GM21515 (cell line): Measurements from ENCODE around the gene PARD3B.

Experiments used
- ATAC-seq: cut with Tn5 transposase; IDR thresholded peaks from one replicate; pipeline ENCODE4 v1.9.1; 2021; ENCODE audit not compliant: unreplicated experiment

PARD3B gene

GRCh38 chr2:205091411-205091810, 546.1 kb downstream of the PARD3B start:
- no peak for ATAC-seq

- no peak for ATAC-seq
Measured at GRCh38 chr2:205094031-205094430, 548.8 kb downstream of the PARD3B start.

- ATAC-seq = no peak
Measured at GRCh38 chr2:205103699-205104098, 558.4 kb downstream of the PARD3B start.

GRCh38 chr2:205107810-205108209, 562.5 kb downstream of the PARD3B start:
- no peak for ATAC-seq

GRCh38 chr2:205115511-205115910, 570.2 kb downstream of the PARD3B start:
- no peak for ATAC-seq

DNA sequence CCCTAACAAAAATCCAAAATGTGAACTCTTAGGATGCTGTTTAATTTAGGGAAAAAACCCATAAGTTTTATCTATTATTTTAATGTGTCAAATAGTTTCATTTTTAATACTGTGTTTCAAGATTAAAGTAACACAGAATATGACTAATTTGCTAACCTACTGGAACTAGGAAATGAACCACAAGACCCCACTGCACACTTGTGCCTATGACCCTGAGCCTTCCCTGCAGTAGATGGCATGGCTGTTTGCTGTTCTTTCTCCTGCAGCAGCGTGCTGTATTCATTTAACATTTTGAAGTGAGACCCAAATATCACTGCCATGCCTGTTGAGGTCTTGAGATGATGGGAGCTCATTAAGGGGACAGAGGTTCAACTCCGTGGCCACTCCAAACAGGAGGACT, 571.9 kb downstream of the PARD3B start:
- no peak for ATAC-seq

- no peak for ATAC-seq
Measured at GRCh38 chr2:205119136-205119535, 573.9 kb downstream of the PARD3B start.

- no peak for ATAC-seq
Measured at GRCh38 chr2:205128726-205129125, 583.5 kb downstream of the PARD3B start.

DNA sequence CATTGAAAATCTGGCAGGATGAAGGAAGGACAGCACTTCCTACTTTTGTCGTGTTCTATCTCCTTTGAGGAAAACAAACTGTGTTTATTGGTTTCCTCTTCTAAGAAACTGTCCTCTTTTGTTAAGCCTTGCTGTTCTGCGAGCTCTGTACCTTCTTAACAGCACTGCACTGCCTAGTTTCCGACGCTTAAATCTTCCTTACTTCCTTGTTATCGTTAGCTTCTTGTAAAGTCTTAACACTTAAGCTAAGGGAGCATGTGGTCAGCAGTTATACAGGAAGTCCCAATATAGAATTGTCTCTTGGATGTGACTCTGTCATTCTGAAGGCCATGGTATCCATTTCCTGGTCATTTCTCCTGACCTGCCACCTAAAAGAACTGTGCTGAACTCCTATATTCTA, 584.3 kb downstream of the PARD3B start:
- no peak for ATAC-seq

DNA sequence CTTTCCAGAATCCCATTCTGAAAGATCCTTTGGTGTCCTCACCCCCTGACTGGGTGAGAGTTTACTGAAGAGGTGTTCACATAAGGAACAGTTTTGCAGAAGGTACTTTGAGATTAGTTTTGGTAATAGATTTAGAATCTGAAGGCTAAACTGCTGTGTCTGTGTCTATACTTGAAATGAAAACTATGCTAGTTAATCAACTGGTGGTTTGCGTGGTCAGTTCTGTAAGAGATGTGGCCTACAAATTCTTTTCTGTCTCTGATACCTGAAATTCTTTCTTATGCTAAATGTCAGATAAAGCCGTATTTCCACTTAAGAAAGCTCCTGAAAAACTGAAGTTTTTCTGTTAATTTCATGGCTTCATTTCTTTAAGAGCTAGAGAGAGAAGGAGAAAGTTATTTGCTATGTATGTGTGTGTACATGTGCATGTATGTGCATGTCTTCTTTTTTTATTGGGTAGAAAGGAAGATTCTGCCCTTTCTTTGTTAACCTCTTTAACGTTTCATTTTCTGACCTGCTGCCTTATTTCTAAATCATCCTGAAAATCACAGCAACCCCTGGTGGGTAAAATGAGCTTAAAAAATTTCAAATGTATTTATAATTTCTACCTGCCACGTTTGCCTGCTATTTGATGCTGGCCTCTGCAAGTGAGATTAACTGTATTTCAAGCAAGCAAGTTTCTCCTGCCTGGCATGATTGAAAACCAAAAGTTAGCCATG, 585.0 kb downstream of the PARD3B start:
- ATAC-seq = no peak

DNA sequence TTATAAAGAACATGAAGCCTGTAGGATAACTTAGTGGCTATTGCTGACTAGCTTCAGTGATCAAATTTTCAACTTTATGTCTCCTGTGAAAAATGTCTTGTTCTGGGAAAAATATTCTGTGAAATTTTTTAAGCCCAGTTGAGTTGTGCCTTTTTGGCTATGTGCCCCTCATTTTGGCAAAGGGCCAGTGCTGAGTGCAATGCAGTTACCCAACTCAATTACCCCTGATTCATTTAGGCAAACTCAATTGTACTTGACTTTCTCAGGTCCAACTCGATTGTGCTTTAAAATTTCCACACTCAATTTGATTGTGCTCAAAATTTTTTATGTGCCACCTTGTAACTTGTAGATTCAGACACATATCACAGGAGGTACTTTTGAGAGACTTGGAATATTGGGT, 588.3 kb downstream of the PARD3B start:
- no peak for ATAC-seq

DNA sequence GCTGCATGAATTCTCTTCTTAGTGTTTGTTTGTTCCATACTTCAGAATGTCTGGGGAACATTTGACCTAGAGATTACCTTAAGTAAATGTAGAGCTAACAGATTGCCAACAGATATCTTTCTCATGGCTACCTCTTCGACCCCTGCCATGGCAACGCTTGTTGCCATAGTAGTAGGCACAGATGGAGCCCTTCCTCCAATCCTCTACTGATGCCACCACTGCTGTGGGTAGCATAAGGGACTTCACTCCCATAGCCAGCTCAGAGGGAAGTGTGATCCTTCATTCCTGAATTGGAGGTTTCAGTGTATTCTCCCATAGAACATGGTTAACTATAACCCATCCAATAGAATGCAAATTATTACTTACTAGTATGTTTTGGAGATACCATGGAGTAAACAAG, 593.5 kb downstream of the PARD3B start:
- no peak for ATAC-seq

- peak; percentile 74 for ATAC-seq
Measured at GRCh38 chr2:205139822-205140463, 594.7 kb downstream of the PARD3B start.

DNA sequence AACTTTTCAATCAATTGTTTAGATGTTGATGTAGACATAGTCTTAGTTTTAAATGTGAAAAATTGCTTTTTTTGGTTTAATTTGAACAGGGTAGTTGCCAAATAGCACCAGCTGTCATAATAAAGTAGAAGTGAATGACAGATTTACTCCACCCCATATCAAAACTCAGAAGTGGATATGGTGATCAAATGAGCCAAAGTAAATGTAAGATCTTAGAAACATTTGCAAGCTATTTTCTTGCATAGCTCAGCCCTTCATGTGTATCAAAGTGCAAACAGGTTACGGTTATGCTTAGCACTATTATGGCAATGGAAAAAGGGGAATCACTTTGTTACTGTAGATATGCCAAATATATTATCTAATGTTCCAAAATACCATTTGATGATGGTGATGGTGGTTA, 596.1 kb downstream of the PARD3B start:
- no peak for ATAC-seq

GRCh38 chr2:205145888-205146287, 600.6 kb downstream of the PARD3B start:
- ATAC-seq = no peak

- no peak for ATAC-seq
Measured at GRCh38 chr2:205148755-205149154, 603.5 kb downstream of the PARD3B start.

DNA sequence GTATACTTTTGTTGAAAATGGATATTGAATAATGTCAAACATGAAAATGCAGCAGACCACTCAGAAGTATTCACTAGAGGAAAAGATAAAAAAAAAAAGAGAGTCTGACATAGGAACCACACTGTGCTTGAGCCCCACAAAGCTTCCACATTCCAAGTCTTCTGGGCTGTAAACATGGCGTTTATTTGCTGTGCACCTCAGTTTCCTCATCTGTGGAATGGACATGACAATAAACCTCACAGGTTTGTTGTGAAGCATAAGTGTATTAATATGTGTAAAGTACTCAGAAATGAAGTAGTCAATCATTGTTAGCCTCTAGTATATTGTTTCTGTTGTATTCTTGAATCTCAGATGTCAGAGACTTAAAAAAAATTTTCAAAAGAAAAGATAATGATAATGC, 611.2 kb downstream of the PARD3B start:
- no peak for ATAC-seq

DNA sequence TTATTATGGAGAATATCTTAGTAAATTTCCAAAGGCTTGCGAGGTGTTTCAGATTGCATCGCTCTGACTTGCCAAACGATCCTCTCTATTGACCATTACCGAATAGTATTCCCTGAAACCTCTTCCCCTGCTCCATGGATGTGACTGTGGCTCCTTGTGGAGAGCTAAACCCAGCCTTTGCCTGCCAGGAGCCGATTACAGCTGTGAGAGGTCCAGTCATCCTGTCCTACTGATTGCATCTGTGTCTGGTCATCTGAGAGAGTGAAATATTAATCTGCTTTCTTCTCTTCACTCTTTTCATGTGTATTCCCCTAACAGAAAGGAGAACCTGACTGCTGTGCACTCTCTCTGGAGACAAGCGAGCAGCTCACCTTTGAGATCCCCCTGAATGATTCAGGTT, 613.1 kb downstream of the PARD3B start:
- ATAC-seq = no peak

GRCh38 chr2:205161156-205161839, 616.0 kb downstream of the PARD3B start:
- no peak for ATAC-seq

DNA sequence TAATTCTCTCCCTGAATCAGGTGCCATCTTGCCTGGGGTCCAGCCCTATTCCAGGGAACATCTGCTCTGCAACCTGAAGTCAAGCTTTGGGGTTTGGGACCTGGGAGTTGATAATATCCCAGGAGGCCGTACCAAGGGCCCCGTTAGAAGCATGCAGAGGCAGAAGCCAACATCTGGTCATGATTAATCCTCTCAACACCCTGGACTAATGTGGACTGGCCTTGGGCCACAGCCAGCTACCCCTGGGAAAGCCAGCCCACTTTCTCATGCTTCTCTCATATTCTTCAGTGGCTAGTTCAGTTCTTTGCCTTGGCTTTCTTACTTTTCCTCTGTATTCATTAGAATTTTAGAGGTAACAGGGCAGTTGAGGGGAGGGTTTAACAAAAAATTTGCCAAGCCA, 621.5 kb downstream of the PARD3B start:
- no peak for ATAC-seq

- ATAC-seq = no peak
Measured at GRCh38 chr2:205169012-205169411, 623.7 kb downstream of the PARD3B start.

- ATAC-seq = no peak
Measured at GRCh38 chr2:205169464-205169863, 624.2 kb downstream of the PARD3B start.
